Pancreas (tissue), 10 donors: ENCODE data around the gene ARHGEF38. TPM values are rescaled to one million over a fixed set of nuclear protein-coding genes. Genes with fewer than 3 reads are reported as not detected.

ENCODE experiments used
- ATAC-seq, 4 donors: fragments of 200-7000 bp; cut with Tn5 transposase; one replicate each; pipeline versions ENCODE4 v1.8.0 to v1.9.1; 2020; ENCODE audit warnings: mild to moderate bottlenecking in 4 of 4, moderate library complexity in 4 of 4
- DNase-seq, 6 donors: peaks; one replicate each; pipeline ENCODE4 v3.0.0-alpha.2; 2020
- FAIRE-seq: peaks from 2 replicates; lab custom pipeline; 2012; peaks lifted over from hg19 to GRCh38; lab: Jason Lieb, UNC
- H3K27ac ChIP-seq, 4 donors: fragments of 200-600 bp; sonication (generic); 1 replicate in 3 of 4; 2 replicates in 1 of 4; pipeline versions ENCODE4 v1.5.0 to v1.8.0; 2020
- H3K27me3 ChIP-seq, 4 donors: fragments of 200-600 bp; one replicate each; pipeline ENCODE4 v1.8.0; 2021
- H3K36me3 ChIP-seq, 3 donors: fragments of 200-600 bp; sonication (generic) in 1 of 3; one replicate each; pipeline versions ENCODE4 v1.5.0 to v1.8.0; 2020 to 2021
- H3K4me1 ChIP-seq, 3 donors: fragments of 200-600 bp; one replicate each; pipeline ENCODE4 v1.8.0; 2021
- H3K4me3 ChIP-seq, 4 donors: fragments of 200-600 bp; sonication (generic) in 2 of 4; one replicate each; pipeline versions ENCODE4 v1.5.0 to v1.8.0; 2020 to 2021
- H3K9me3 ChIP-seq, 4 donors: fragments of 200-600 bp; one replicate each; pipeline ENCODE4 v1.8.0; 2021
- WGBS, 2 donors: extraction: QIAGEN DNeasy Blood & Tissue Kit; methylation state at CpG; one replicate each; pipeline ENCODE4 v1.1.7; 2013; 5-methylcytosine and 5-hydroxymethylcytosine counted together
- intact Hi-C, 3 donors: fragments of 100-400 bp; cut with DNase I; formaldehyde crosslinking; loops; one replicate each; pipeline versions ENCODE4 v1.11.1 to v1.14.2; 2022
- polyA plus RNA-seq, 2 donors: library from polyadenylated mRNA; stranded (reverse); fragments of 200-250 nt; gene quantifications; one replicate each; pipeline ENCODE4 v1.2.3, GENCODE V29; 2013
- total RNA-seq, 6 donors: library from RNA; stranded (reverse); fragmentation: NEBNext Ultra II Directional in 4 of 6; extraction: Animal tissue kit (Norgen Biotek cat#: 25700) in 4 of 6; gene quantifications; one replicate each; pipeline versions ENCODE4 v1.2.1 to v1.2.4, GENCODE V29; 2021 to 2023
- TF ChIP-seq, protein P1 (sequence below), 4 donors: fragments of 200-600 bp; sonication (generic) in 3 of 4; IDR thresholded peaks; one replicate each; pipeline versions ENCODE4 v1.5.0 to v1.8.0; 2021; ENCODE audit warnings: antibody characterized with exemption in 4 of 4
- donor health status: healthy with polysubstance abuse.
- donor health status: DM: no; HTN: no; CAD: no; lungs with moderate emphysema.
- donor health status: DM: no; HTN: no; CAD: no.
- donor health status: control.
- donor health status: control.
- donor health status: Bipolar disorder and iron deficiency.
- donor health status: DM: yes; HTN: yes; CAD: no.
- donor health status: DM: no; HTN: no; CAD: no.
- donor health status: DM: no; HTN: no; CAD: no.
- donor health status: DM: yes; HTN: yes; CAD: no.

ARHGEF38 gene
- total and polyA plus RNA-seq, 8 donors = 5.0 to 19.2 (median 8.2) TPM

DNA sequence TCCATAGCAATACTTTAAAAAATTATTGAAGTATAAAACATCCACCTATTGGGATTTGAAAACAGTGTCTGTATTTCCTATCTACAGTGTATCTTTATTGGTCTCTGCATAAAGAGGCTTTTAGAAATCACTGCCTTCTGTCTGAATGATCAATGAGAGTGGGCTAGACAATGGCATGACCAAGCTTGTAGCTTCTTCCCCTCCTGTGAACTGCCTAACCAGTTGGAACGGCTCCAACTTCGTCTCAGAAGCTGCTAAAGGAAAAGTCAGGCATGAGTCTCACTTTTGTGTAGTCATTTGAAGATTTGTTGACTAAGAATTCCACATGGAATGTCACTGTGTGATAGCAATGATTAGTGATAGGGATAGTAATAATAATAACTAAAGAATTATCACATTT is 91.8 kb downstream of the ARHGEF38 start:
- H3K4me1 ChIP-seq = no peaks in the 10 kb centered on the region
- H3K27ac ChIP-seq = no peak overlapping the region
- H3K4me3 ChIP-seq = no peak overlapping the region
- FAIRE-seq (no peak), DNase-seq (no peak), ATAC-seq (no peak)
- H3K9me3 ChIP-seq = no peaks in the 10 kb centered on the region
- H3K27me3 ChIP-seq = no peaks in the 10 kb centered on the region
- intact Hi-C loops = no loop called here
- 62 to 69% methylated on average over 2 of the region's 2 CpGs for WGBS, 2 donors
- TF ChIP-seq, protein P1, sequence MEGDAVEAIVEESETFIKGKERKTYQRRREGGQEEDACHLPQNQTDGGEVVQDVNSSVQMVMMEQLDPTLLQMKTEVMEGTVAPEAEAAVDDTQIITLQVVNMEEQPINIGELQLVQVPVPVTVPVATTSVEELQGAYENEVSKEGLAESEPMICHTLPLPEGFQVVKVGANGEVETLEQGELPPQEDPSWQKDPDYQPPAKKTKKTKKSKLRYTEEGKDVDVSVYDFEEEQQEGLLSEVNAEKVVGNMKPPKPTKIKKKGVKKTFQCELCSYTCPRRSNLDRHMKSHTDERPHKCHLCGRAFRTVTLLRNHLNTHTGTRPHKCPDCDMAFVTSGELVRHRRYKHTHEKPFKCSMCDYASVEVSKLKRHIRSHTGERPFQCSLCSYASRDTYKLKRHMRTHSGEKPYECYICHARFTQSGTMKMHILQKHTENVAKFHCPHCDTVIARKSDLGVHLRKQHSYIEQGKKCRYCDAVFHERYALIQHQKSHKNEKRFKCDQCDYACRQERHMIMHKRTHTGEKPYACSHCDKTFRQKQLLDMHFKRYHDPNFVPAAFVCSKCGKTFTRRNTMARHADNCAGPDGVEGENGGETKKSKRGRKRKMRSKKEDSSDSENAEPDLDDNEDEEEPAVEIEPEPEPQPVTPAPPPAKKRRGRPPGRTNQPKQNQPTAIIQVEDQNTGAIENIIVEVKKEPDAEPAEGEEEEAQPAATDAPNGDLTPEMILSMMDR (IDR thresholded peaks at IDR 0.05) = no peak
- H3K36me3 ChIP-seq = no peaks in the 10 kb centered on the region

- WGBS, 2 donors = 77 to 81% methylated on average over 1 of the region's 1 CpG
- intact Hi-C loops = no loop called here
- no peak for DNase-seq
- no peak for ATAC-seq
- Histone ChIP-seq H3K27me3 (no peaks in the 10 kb centered on the region), H3K4me3 (no peak overlapping the region), H3K36me3 (no peaks in the 10 kb centered on the region), H3K4me1 (no peaks in the 10 kb centered on the region), H3K27ac (no peak overlapping the region), H3K9me3 (no peaks in the 10 kb centered on the region)
- TF ChIP-seq, protein P1 (IDR thresholded peaks at IDR 0.05) = no peak
- no peak for FAIRE-seq
Measured at GRCh38 chr4:105645440-105645839, 93.0 kb downstream of the ARHGEF38 start.

- intact Hi-C loops = no loop called here
- TF ChIP-seq, protein P1 (IDR thresholded peaks at IDR 0.05) = no peak
- no peaks in the 10 kb centered on the region for H3K4me1 ChIP-seq
- H3K4me3 ChIP-seq = no peak overlapping the region
- H3K9me3 ChIP-seq = no peaks in the 10 kb centered on the region
- H3K27ac ChIP-seq = no peak overlapping the region
- H3K27me3 ChIP-seq = no peaks in the 10 kb centered on the region
- FAIRE-seq (no peak), DNase-seq (no peak), ATAC-seq (no peak)
- 84 to 97% methylated on average over 1 of the region's 1 CpG for WGBS, 2 donors
- H3K36me3 ChIP-seq = peaks cover 0 to 5% (median 0%) of the 10 kb centered on the region in 3 donors
Measured at GRCh38 chr4:105650190-105650589, 97.8 kb downstream of the ARHGEF38 start.

GRCh38 chr4:105651884-105652283 is 99.5 kb downstream of the ARHGEF38 start:
- Histone ChIP-seq H3K9me3 (no peaks in the 10 kb centered on the region), H3K4me3 (no peak overlapping the region), H3K27ac (no peak overlapping the region), H3K27me3 (no peaks in the 10 kb centered on the region), H3K4me1 (no peaks in the 10 kb centered on the region), H3K36me3 (peaks cover 0 to 16% (median 0%) of the 10 kb centered on the region in 3 donors)
- ATAC-seq = peak in 2 of 4 donors; percentile 20 to 25
- FAIRE-seq = no peak
- TF ChIP-seq, protein P1 (IDR thresholded peaks at IDR 0.05) = no peak
- intact Hi-C loops = no loop called here
- no peak for DNase-seq

DNA sequence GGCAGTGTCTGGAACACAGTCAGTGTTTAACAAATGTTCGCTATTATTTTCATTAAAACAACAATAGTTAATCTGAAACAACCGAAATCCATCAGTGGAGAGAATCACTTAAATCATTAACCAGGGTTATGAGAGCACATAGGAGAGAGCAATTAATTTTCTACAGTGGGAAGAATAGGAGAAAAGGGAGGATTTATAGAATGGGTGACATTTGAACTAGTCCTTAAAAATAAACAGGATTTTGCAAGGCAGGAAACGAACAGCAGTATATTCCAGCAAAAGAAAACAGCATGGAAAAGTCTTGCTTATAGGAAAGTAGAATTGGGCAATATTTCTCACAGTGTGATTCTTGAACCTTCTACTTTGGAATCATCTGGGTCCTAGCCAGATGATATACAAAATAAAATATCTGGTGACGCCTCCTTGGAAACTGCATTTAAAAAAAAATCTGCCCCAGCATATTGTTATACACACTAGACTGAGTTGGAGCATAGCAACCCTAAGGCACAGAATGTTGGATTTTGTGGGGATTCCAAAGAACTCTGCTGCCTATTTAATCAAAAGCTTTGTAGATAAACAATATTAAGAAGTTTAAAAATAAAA is 100.0 kb downstream of the ARHGEF38 start:
- H3K4me1 ChIP-seq = no peaks in the 10 kb centered on the region
- no peak for FAIRE-seq
- H3K9me3 ChIP-seq = no peaks in the 10 kb centered on the region
- DNase-seq = no peak
- TF ChIP-seq, protein P1 (IDR thresholded peaks at IDR 0.05) = no peak
- WGBS, 2 donors = 60 to 62% methylated on average over 4 of the region's 4 CpGs
- H3K36me3 ChIP-seq = peaks cover 0 to 16% (median 0%) of the 10 kb centered on the region in 3 donors
- no peak overlapping the region for H3K27ac ChIP-seq
- H3K4me3 ChIP-seq = no peak overlapping the region
- intact Hi-C loops = no loop called here
- H3K27me3 ChIP-seq = no peaks in the 10 kb centered on the region
- ATAC-seq = peak in 2 of 4 donors; percentile 24 to 36
